Kidney (tissue), 14 donors: Measurements from ENCODE around the gene MAP6. TPM values are rescaled to one million over a fixed set of nuclear protein-coding genes. Genes with fewer than 3 reads are reported as not detected.

Experiments used
- DNase-seq, 5 donors: peaks; one replicate each; pipeline ENCODE4 v3.0.0-alpha.2; 2013 to 2020
- FAIRE-seq: peaks from 2 replicates; lab custom pipeline; 2012; peaks lifted over from hg19 to GRCh38; lab: Jason Lieb, UNC
- H3K27ac ChIP-seq, 2 donors: one replicate each; pipeline ENCODE4 v1.7.0; 2013; ENCODE audit warnings: low read depth in 2 of 2, low read length in 2 of 2, inconsistent platforms in 1 of 2
- H3K27me3 ChIP-seq: one replicate; pipeline ENCODE4 v1.7.1; 2013; ENCODE audit warnings: low read length, inconsistent platforms; ENCODE audit not compliant: control insufficient read depth, insufficient read depth
- H3K36me3 ChIP-seq, 3 donors: one replicate each; pipeline versions ENCODE4 v1.7.0 to v1.7.1; 2013; ENCODE audit warnings: low read length in 3 of 3, control low read depth in 1 of 3, inconsistent platforms in 1 of 3; ENCODE audit not compliant: insufficient read depth in 3 of 3, control insufficient read depth in 2 of 3
- H3K4me1 ChIP-seq, 3 donors: one replicate each; pipeline versions ENCODE4 v1.7.0 to v1.7.1; 2013; ENCODE audit warnings: low read length in 3 of 3, inconsistent platforms in 1 of 3, low read depth in 1 of 3; ENCODE audit not compliant: control insufficient read depth in 2 of 3, insufficient read depth in 2 of 3
- H3K4me3 ChIP-seq, 3 donors: one replicate each; pipeline versions ENCODE4 v1.7.0 to v1.8.1; 2013; ENCODE audit warnings: low read length in 3 of 3, control low read depth in 1 of 3, inconsistent platforms in 1 of 3
- H3K9ac ChIP-seq, 3 donors: one replicate each; pipeline versions ENCODE4 v1.7.0 to v1.7.1; 2013; ENCODE audit warnings: low read length in 3 of 3, control low read depth in 1 of 3, inconsistent platforms in 1 of 3
- H3K9me3 ChIP-seq, 3 donors: one replicate each; pipeline versions ENCODE4 v1.7.0 to v1.7.1; 2013; ENCODE audit warnings: low read length in 3 of 3, control low read depth in 1 of 3, inconsistent platforms in 1 of 3; ENCODE audit not compliant: control insufficient read depth in 2 of 3, insufficient read depth in 1 of 3
- intact Hi-C: fragments of 100-400 bp; cut with DNase I; formaldehyde crosslinking; loops from one replicate; pipeline ENCODE4 v1.11.1; 2022
- polyA plus RNA-seq: library from polyadenylated mRNA; stranded (reverse); fragments of 350-450 nt; fragmentation: Illumina TruSeq; extraction: RNeasy Lipid Tissue Mini Kit (QIAGEN cat#74804); gene quantifications from one replicate; pipeline ENCODE4 v1.2.3, GENCODE V29; 2014; ENCODE audit warnings: low read depth, low replicate concordance; ENCODE audit not compliant: insufficient read depth
- total RNA-seq: library from RNA; stranded (reverse); fragmentation: NEBNext Ultra II Directional; extraction: Animal tissue kit (Norgen Biotek cat#: 25700); gene quantifications from one replicate; pipeline ENCODE4 v1.2.1, GENCODE V29; 2021
- TF ChIP-seq, protein P1 (sequence below): IDR thresholded peaks from 3 replicates; pipeline ENCODE4 v1.5.1; 2012; ENCODE audit warnings: mild to moderate bottlenecking, moderate library complexity, borderline replicate concordance; ENCODE audit not compliant: insufficient read depth; ENCODE audit errors: extremely low read depth
- donor health status: control.
- donor health status: control.
- donor health status: control.
- donor health status: control.
- donor health status: control.
- donor health status: DM: yes; HTN: yes; CAD: no.
- donor health status: Normal renal cell carcinoma (clear cell type).

Gene MAP6
- total and polyA plus RNA-seq, 2 donors from 2014 or later, result 7.7 to 21.3 TPM

DNA sequence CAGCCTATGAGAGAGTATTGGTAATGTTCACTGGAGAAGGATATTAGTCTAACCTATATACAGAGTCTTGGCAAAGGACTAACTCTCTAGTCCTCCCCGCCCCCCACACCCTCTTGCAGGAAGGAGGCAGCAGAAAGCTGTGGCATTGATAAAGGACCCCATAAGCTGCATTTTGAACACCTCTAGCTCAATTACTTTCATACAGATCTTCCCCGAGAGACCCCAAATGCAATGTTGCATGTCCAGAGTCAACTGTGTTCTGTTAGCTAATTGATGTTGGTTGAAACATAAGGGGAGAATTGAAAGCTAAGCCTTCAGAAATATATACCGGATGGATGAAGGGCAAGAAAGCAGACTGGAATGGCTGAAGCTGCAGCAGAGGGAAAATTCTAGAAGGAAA, 2.8 kb downstream of the MAP6 start:
- Histone ChIP-seq H3K27me3 (peaks cover 2% of the 10 kb centered on the region), H3K4me1 (peaks cover 0 to 6% (median 0%) of the 10 kb centered on the region in 3 donors), H3K36me3 (no peaks in the 10 kb centered on the region), H3K9ac (no peak overlapping the region), H3K9me3 (no peaks in the 10 kb centered on the region), H3K27ac (no peak overlapping the region), H3K4me3 (no peak overlapping the region)
- TF ChIP-seq, protein P1, sequence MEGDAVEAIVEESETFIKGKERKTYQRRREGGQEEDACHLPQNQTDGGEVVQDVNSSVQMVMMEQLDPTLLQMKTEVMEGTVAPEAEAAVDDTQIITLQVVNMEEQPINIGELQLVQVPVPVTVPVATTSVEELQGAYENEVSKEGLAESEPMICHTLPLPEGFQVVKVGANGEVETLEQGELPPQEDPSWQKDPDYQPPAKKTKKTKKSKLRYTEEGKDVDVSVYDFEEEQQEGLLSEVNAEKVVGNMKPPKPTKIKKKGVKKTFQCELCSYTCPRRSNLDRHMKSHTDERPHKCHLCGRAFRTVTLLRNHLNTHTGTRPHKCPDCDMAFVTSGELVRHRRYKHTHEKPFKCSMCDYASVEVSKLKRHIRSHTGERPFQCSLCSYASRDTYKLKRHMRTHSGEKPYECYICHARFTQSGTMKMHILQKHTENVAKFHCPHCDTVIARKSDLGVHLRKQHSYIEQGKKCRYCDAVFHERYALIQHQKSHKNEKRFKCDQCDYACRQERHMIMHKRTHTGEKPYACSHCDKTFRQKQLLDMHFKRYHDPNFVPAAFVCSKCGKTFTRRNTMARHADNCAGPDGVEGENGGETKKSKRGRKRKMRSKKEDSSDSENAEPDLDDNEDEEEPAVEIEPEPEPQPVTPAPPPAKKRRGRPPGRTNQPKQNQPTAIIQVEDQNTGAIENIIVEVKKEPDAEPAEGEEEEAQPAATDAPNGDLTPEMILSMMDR, result no peak
- FAIRE-seq (no peak), DNase-seq (no peak)
- intact Hi-C loops, result no loop called here

DNA sequence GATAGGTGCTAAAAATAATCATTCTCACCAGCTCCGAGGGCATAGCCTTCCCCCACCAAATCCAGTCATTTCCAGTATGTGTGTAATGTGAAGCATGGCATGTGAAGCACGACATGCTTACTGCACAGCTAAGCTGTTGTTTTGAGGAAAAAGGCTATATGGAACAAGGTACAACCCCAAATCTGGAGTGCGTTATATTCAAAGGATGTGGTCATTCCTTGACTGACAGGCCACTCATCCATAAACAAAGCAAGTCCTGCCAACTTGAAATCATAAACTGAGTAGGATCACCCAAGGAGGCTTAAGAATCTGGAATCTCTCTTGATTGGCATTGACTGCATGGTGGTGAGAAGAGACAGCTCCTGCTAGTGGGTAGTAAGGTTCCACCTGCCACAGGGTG, 3.7 kb downstream of the MAP6 start:
- intact Hi-C loops, result no loop called here
- H3K4me1 ChIP-seq, result peaks cover 0 to 6% (median 0%) of the 10 kb centered on the region in 3 donors
- H3K9ac ChIP-seq, result no peak overlapping the region
- FAIRE-seq, result no peak
- no peaks in the 10 kb centered on the region for H3K9me3 ChIP-seq
- peaks cover 2% of the 10 kb centered on the region for H3K27me3 ChIP-seq
- TF ChIP-seq, protein P1, result no peak
- no peak overlapping the region for H3K4me3 ChIP-seq
- DNase-seq, result no peak
- no peak overlapping the region for H3K27ac ChIP-seq
- no peaks in the 10 kb centered on the region for H3K36me3 ChIP-seq

DNA sequence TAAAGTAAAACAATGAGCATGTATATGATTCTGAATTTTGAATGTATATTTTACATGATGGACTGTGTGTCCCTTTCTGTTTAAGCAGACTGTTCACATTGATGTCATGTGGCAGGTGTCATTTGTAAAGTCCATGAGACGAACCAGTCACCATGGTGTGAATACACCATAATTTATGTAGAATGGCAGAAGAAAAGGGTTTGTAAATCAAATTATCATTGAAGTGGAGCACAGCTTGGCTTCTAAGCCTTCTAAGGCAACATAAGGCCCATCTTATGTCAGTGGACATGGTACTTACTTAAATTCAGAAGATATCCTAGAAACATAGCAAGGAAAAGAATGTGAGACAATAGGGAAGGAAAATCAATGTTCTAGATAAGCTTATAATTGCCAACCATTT, 4.4 kb downstream of the MAP6 start:
- intact Hi-C loops, result no loop called here
- no peak overlapping the region for H3K4me3 ChIP-seq
- H3K27ac ChIP-seq, result no peak overlapping the region
- no peak for FAIRE-seq
- no peaks in the 10 kb centered on the region for H3K27me3 ChIP-seq
- H3K36me3 ChIP-seq, result no peaks in the 10 kb centered on the region
- DNase-seq, result no peak
- TF ChIP-seq, protein P1, result no peak
- H3K9me3 ChIP-seq, result no peaks in the 10 kb centered on the region
- peaks cover 0 to 6% (median 0%) of the 10 kb centered on the region in 3 donors for H3K4me1 ChIP-seq
- H3K9ac ChIP-seq, result no peak overlapping the region

DNA sequence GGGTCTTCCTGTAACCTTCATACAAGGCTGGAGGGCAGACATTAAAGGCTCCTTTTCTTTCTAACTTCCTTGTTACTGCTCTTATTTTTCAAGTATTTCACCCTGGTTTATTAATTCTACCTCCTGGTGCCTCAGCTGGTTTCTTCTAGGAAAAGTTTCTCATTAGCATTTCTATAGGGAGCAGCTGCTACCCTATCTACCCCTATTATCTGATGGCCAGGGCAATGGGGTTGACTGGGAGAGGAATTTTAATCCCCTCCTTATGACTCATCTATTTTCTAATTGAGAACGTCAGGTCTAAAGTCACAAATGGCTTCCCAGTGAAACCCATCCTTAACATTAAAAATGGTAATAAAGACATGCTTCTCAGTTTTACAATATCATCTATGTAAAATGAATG, 5.0 kb downstream of the MAP6 start:
- Histone ChIP-seq H3K4me3 (no peak overlapping the region), H3K4me1 (peaks cover 0 to 6% (median 0%) of the 10 kb centered on the region in 3 donors), H3K36me3 (no peaks in the 10 kb centered on the region), H3K9ac (no peak overlapping the region), H3K9me3 (no peaks in the 10 kb centered on the region), H3K27ac (no peak overlapping the region), H3K27me3 (no peaks in the 10 kb centered on the region)
- no peak for FAIRE-seq
- TF ChIP-seq, protein P1, result no peak
- DNase-seq, result no peak
- intact Hi-C loops, result no loop called here
